ENCODE data around the gene POLR2E.
A peak's percentile ranks its signal among the peaks of the same experiment; 100 is the strongest.
"Not testable (repeated sequence)": the region's sequence is repeated elsewhere in the genome, so short reads cannot be mapped to it uniquely, and the experiment has no call there.

The POLR2E gene

GRCh38 chr19:1094978-1095701 is at the start of gene POLR2E:
TSS of gene POLR2E (minus strand) at chr19:1095375. CDS start at chr19:1095315, 60 bp downstream.
- DNase-seq, result peak; percentile 94 to 96

DNA sequence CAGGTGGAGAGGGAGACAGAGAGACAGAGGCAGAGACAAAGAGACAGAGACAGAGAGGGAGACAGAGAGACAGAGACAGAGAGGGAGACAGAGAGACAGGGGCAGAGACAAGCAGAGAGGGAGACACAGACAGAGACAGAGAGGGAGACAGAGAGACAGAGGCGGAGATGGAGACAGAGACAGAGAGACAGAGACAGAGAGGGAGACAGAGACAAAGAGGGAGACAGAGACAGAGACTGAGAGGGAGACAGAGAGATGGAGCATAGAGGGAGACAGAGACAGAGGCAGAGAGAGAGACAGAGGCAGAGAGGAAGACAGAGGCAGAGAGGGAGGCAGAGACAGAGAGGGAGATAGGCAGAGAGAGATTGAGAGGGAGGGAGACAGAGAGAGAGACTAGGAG is 49.6 kb upstream of the POLR2E start:
- DNase-seq, result no peak

DNA sequence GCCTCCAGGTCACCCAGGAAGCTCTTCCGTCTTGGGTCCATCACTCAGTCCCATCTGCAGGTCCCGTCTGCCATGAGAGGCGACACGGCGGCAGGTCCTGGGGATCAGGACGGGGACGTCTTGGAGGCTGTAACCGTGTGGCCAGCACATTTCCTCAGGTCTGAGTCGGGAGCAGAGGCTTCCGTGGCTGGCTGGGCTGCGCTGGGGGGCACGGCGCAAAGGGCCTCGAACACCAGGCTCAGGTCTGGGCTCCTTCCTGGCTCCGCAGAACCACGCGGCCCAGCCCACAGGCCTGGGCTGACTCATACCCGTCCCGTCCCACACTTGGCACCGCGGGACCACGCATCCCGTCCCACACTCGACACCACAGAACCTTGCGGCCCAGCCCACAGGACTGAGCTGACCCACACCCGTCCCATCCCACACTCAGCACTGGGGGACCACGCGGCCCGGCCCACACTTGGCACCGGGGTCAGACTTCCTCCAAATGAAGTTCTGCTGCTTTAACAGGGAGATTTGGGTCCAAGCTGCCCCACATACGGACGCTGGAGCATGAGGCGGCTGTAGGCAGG is 48.7 kb upstream of the POLR2E start:
- DNase-seq, result no peak

- no peak for DNase-seq
These were observed 46.8 kb upstream of the POLR2E start for GRCh38 chr19:1141944-1142343.

DNA sequence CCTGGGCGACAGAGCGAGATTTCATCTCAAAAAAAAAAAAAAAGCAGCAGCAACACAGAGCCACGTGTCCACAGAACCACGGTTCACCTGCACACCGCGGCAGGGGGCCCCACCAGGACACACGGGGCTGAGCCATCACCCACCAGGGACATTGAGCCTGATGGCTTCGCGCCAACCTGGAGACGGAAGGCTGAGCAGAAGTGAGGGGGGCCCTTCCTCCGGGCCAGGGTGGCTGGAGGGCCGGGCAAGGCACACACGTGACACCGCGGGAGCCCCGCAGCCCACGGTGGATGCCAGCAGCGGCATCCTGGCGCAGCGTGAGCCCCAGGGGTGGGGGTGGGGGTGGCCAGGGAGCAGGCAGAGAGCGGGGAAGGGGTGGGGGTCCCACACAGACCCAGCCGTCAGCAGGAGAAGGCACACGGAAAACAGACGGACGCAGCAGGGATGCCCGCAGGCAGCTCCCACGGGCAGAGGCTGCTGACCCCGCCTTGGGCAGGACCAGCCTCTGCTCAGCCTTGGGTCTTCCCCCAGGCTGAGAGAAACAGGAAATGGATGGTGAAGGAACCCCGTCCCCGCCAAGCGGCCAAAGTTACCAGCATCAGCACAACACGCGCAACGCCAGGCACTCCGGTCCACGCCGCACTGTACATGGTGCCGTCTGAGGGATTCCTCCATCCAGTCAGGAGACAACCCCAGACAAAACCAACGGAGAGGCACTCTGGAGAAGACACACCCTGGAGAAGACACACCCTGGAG is 45.3 kb upstream of the POLR2E start:
- no peak for DNase-seq

- DNase-seq, result no peak
These were observed 44.0 kb upstream of the POLR2E start for GRCh38 chr19:1139126-1139525.

DNA sequence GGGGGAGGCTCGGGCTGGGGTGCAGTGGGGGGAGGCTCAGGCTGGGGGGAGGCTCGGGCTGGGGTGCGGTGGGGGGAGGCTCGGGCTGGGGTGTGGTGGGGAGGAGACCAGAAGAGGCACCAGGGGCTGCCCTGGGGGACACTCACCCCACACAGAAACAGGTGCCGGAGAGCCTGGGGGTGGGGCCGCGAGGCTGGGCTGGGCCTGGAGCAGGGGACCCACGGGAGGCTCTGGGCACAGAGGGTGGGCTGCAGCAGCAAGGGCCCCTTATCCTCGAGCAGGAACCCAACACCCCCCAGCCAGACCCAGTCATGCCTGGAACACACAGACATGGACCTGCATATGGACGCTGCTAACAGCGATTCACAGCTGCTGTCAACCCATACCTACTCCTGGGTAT is 42.9 kb upstream of the POLR2E start:
- no peak for DNase-seq

- DNase-seq, result no peak
These were observed 41.6 kb upstream of the POLR2E start for GRCh38 chr19:1136621-1137317.

- DNase-seq, result no peak
These were observed 41.0 kb upstream of the POLR2E start for GRCh38 chr19:1136201-1136600.

DNA sequence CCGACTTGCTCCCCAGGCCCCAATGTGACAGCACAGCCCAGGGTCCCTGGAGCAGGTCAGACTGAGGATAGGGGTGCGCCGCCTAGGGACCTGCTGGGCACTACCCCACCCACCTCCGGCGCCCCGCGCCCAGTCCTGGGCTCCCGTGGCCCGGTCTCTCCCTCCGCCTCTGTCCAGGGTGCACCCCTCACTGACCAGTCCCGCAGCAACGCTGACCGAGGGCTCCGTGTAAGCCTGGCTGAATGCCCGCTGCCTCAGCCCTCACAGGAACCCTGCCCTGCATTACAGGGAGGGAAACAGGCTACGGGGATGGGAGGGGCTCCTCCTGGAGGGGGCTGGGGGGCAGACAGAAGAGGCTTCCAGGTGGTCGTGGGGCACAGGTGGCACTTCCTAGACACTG is 40.3 kb upstream of the POLR2E start:
- no peak for DNase-seq

- no peak for DNase-seq
These were observed 39.3 kb upstream of the POLR2E start for GRCh38 chr19:1134431-1134830.

- no peak for DNase-seq
These were observed 38.3 kb upstream of the POLR2E start for GRCh38 chr19:1133471-1133929.

DNA sequence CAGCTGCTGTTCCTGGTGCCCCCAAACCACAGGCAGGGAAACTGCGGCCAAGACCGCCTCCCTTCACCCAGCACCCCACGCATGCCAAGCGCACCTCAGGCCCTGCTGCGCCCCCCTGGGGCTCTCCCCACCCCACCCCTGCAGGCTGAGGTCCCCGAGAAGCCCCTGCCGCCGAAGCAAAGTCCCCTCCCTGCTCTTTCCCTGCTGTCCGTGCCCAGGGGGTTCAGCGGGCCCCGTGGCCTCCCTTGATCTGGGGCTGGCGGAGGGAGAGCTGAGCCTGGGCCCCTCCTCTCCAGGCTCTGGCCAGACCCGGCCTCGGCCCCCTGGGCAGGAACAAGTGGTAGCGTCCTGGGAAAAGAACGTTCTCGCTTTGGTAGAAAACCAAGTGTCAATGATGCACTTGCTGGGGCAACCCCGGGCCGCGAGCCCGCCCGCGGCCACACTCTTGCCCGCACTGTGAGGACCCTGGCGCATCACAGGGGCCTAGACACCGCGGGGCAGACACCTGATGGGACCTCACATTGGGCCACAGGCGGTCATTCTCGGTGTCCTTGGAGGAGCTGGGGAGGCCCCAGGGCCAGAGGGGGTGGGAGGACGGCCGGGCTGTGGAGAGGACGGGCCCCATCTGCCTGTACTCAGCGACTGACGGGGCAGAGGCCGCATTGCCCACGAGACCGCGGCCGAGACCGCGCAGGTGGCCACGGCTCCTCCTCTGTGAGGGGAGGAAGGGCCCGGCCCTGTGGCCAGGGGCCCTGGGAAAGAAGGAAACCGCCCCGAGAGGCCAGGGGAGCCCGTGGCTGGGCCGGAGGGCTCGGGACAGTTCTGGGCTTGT is 37.6 kb upstream of the POLR2E start:
- no peak for DNase-seq

DNA sequence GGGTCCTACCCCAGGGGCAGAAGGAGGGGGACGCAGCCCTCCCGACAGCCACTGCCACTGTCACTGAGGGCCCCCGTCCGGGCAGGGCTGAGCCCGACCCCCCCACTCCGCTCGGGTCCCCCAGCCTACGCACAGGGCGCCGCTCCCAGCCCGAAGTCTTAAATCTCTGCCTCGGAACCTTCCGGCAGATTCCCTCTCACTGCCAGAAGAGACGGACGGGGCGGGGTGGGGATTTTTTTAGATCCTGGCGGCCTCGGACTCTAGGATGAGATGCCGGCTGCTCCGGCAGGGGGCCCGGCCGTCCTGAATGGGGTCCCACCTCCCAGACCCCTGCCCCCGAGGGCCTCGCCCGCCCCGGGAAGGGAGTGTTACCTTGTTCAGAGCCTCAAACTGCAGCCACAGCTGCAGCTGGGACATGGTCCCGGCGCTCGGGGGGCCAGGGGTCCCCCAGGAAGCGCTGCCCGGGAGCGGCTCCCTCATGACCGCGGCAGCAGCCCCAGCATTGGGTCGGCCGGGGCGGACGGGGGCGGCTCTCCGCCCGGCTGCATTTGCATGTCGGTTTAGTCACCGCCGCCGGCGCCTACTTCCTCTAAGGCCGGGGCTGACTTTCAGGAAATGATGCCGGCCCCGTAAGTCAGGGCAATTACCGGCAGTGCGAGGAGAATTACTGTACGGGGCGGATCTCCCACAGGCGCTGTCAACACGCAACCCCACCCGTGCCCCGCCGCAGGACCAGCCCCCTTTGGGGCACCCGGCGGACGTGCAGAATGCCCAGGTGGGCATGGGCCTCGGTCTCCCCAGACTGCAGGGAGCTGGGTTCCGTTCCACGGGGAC is 36.8 kb upstream of the POLR2E start:
- no peak for DNase-seq

DNA sequence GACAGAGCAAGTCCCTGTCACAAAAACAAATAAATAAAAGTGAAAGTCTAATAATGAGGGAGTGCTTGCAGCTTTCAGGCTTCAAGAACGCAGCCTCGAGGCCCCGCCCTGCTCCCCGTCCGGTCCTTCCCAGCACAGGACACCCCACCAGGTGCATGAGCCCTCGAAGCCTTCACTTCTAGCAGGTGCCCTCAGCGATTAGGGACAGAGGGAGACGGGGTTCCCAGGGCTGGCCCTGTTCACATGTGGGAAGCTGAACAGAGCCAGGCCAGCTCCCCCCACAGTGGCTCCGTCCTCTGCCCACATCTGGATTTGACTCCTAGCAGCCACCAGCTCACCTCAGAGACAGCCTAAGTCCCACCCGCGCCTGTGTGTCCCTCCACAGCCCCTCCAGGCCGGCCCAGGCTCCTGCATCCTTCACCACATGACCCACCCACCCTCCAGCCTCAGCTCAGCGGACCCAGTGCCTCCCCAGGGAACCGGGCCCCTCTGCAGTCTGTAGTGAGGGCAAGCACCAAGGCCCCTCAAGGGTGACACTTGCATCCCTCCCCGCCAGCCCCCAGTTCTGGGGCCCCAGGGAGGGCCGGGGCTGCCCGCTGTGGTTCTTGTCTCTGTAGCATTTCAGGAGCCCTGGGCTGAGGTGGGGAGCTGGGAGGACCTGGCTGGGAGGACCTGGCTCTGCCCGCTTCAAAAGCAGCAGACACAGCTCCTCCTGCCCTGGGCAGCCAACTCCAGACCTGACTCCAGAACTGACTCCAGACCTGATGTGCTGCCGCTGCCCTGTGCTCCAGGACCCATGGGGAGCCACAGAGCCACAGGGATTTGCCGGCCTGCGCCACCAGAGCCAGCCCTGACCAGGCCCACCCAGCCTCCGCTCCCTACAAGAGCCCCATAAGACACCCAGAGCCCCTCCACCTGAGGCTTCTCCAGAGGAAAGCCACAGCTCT is 35.9 kb upstream of the POLR2E start:
- DNase-seq, result no peak

DNA sequence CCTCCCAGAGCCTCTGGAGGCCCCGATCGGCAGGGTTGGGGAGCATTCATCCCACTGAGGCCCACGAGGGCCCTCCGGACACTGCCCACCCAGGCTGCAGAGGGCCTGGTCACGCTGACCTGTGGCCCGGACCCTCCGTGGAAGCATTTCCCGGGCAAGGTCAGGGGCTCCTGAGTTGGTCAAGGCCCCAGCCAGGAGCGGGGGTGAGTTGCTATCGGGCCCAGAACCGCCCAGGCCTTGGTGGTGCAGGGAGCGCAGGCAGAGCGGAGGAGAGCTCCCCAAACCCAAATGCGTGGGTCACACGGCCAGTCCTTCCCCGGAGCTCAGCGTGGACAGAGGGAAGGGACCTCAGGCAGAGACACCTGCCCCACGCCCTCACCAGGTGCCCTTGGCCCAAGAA is 34.4 kb upstream of the POLR2E start:
- no peak for DNase-seq

- not testable (repeated sequence) for DNase-seq
These were observed 33.9 kb upstream of the POLR2E start for GRCh38 chr19:1129084-1129483.

GRCh38 chr19:1128106-1128505 is 32.9 kb upstream of the POLR2E start:
- DNase-seq, result no peak

DNA sequence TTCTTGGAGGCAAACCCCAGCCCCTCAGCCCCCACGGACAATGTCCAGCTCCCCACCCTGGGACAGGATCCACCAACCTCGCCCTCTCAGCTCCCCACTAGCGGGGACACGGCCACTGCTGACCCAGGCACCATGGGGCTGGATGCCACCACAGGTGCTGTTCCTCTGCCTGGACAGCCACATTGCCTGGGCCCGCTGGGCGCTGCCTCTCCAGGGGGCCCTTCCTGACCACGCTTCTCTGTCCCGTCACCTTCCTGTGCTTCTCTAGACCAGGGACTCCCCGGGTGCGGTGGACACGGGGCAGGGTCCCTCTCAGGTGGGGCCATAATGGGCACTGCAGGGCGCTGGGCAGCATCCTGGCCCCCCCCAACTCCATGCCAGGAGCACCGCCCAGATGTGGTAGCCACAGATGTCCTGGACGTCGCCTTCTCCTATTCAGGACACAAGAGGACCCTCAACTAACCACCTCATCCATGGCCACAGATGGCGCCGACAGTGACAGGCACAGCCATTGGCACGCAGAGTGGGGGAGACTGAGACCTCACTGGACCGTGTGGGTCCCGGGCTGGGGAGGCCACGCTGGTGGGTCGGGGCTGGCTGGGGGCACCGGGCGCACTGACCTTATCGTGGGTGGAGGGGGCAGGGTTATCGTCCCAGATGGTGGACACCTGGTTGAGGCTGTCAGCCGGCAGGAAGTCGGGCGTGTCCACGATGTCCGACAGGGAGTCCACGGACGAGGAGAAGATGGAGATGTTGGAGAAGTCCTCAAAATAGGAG is 32.0 kb upstream of the POLR2E start:
- no peak for DNase-seq
